Ascending aorta (tissue), 2 donors: Measurements from ENCODE around the gene RAB9A. TPM values are rescaled to one million over a fixed set of nuclear protein-coding genes. Genes with fewer than 3 reads are reported as not detected.
A peak's percentile ranks its signal among the peaks of the same experiment; 100 is the strongest.
"Not testable (repeated sequence)": the region's sequence is repeated elsewhere in the genome, so short reads cannot be mapped to it uniquely, and the experiment has no call there.

Experiments
- DNase-seq, 2 donors: peaks; one replicate each; pipeline ENCODE4 v3.0.0-alpha.2; 2019; ENCODE audit warnings: low spot score in 2 of 2
- H3K27ac ChIP-seq, 2 donors: fragments of 200-600 bp; sonication (generic); one replicate each; pipeline ENCODE4 v1.5.1; 2016 to 2017; ENCODE audit warnings: mild to moderate bottlenecking in 1 of 2
- H3K27me3 ChIP-seq: fragments of 200-600 bp; sonication (generic); one replicate; pipeline ENCODE4 v1.5.1; 2017
- H3K36me3 ChIP-seq, 2 donors: fragments of 200-600 bp; sonication (generic); one replicate each; pipeline ENCODE4 v1.5.1; 2016
- H3K4me1 ChIP-seq, 2 donors: fragments of 200-600 bp; sonication (generic); one replicate each; pipeline ENCODE4 v1.5.1; 2016 to 2017; ENCODE audit warnings: mild to moderate bottlenecking in 1 of 2
- H3K4me3 ChIP-seq, 2 donors: fragments of 200-600 bp; sonication (generic); one replicate each; pipeline ENCODE4 v1.5.1; 2016 to 2017; ENCODE audit warnings: mild to moderate bottlenecking in 1 of 2
- H3K9me3 ChIP-seq, 2 donors: fragments of 200-600 bp; sonication (generic); one replicate each; pipeline ENCODE4 v1.5.1; 2016
- intact Hi-C: fragments of 100-400 bp; cut with DNase I; formaldehyde crosslinking; loops from one replicate; pipeline ENCODE4 v1.15.1; 2023
- total RNA-seq: library from RNA; depleted of rRNA; stranded (reverse); fragments of >200 nt; gene quantifications from one replicate; pipeline ENCODE4 v1.1.0, GENCODE V29; 2016
- TF ChIP-seq, protein P1 (sequence below), 3 experiments: fragments of 200-600 bp in 2 of 3; fragments of 450-650 bp in 1 of 3; sonication (generic) in 2 of 3; IDR thresholded peaks; one replicate each; pipeline ENCODE4 v1.5.1; 2016 to 2019; ENCODE audit warnings: antibody characterized with exemption in 3 of 3, mild to moderate bottlenecking in 1 of 3, moderate library complexity in 1 of 3

RAB9A gene
- 1.5 TPM for total RNA-seq

GRCh38 chrX:13688958-13689740 is at the start of gene RAB9A:
RAB9A (plus strand) TSS chrX:13689128; CDS start chrX:13708747, 19,619 bp downstream.
- H3K27ac ChIP-seq: peak within 1 kb of the TSS; percentile 88 to 91
- intact Hi-C loops: loop anchor here (1.0 to 2.0 kb wide), 3 partner anchors 25 to 46 kb away; partner anchors contain the start of genes OFD1, TCEANC and TRAPPC2
- peak within 1 kb of the TSS; percentile 80 to 91 for H3K4me3 ChIP-seq
- H3K36me3 ChIP-seq: no peaks in the 10 kb centered on the region
- peaks cover 0 to 4% of the 10 kb centered on the region in 2 donors for H3K4me1 ChIP-seq
- peak; percentile 52 to 92 for DNase-seq
- TF ChIP-seq, protein P1, sequence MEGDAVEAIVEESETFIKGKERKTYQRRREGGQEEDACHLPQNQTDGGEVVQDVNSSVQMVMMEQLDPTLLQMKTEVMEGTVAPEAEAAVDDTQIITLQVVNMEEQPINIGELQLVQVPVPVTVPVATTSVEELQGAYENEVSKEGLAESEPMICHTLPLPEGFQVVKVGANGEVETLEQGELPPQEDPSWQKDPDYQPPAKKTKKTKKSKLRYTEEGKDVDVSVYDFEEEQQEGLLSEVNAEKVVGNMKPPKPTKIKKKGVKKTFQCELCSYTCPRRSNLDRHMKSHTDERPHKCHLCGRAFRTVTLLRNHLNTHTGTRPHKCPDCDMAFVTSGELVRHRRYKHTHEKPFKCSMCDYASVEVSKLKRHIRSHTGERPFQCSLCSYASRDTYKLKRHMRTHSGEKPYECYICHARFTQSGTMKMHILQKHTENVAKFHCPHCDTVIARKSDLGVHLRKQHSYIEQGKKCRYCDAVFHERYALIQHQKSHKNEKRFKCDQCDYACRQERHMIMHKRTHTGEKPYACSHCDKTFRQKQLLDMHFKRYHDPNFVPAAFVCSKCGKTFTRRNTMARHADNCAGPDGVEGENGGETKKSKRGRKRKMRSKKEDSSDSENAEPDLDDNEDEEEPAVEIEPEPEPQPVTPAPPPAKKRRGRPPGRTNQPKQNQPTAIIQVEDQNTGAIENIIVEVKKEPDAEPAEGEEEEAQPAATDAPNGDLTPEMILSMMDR (IDR thresholded peaks at IDR 0.05): no peak
- H3K9me3 ChIP-seq: no peaks in the 10 kb centered on the region
- H3K27me3 ChIP-seq: no peaks in the 10 kb centered on the region

- intact Hi-C loops: loop anchor here (10.0 kb wide), 1 partner anchor 827 kb away; no protein-coding TSS in a partner anchor
- not testable (repeated sequence) for DNase-seq, H3K36me3 ChIP-seq, H3K27me3 ChIP-seq, H3K4me3 ChIP-seq, H3K4me1 ChIP-seq, H3K27ac ChIP-seq
- H3K9me3 ChIP-seq: peaks cover 6 to 16% of the 10 kb centered on the region in 2 donors
Measured at GRCh38 chrX:13641684-13642083, 47.2 kb upstream of the RAB9A start.

- Histone ChIP-seq H3K36me3 (no peaks in the 10 kb centered on the region), H3K27me3 (no peaks in the 10 kb centered on the region), H3K9me3 (no peaks in the 10 kb centered on the region), H3K4me1 (no peaks in the 10 kb centered on the region), H3K27ac (no peak overlapping the region), H3K4me3 (no peak overlapping the region)
- TF ChIP-seq, protein P1 (IDR thresholded peaks at IDR 0.05): no peak
- intact Hi-C loops: loop anchor here (1.0 to 10.0 kb wide), 5 partner anchors 139 to 831 kb away; no protein-coding TSS in a partner anchor
- DNase-seq: no peak
Measured at GRCh38 chrX:13645464-13646153, 43.3 kb upstream of the RAB9A start.

DNA sequence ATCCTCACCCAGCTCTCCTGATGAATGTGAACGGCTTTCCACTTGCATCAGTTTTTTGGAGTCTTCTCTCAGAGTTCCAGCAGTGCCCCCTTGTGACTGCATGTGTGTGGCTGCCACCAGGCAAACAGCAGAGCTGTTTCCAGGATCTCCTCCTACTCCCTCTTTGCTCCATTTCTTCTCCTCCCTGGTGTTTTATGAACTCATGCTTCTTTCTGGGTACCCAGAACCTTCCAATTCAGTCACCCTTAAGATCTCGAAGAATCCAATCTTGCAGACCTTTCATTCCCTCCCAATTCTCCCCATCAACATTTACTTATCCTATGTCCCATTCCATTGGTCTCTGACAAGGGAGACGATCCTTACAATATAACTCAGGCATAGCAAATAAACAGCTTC is 42.8 kb upstream of the RAB9A start:
- Histone ChIP-seq H3K4me3 (no peak overlapping the region), H3K27me3 (no peaks in the 10 kb centered on the region), H3K9me3 (no peaks in the 10 kb centered on the region), H3K4me1 (no peaks in the 10 kb centered on the region), H3K36me3 (no peaks in the 10 kb centered on the region), H3K27ac (no peak overlapping the region)
- intact Hi-C loops: loop anchor here (1.0 to 10.0 kb wide), 5 partner anchors 140 to 831 kb away; no protein-coding TSS in a partner anchor
- DNase-seq: peak in 1 of 2 donors; percentile 81
- TF ChIP-seq, protein P1 (IDR thresholded peaks at IDR 0.05): peak; percentile 42 to 74 (median 72)

DNA sequence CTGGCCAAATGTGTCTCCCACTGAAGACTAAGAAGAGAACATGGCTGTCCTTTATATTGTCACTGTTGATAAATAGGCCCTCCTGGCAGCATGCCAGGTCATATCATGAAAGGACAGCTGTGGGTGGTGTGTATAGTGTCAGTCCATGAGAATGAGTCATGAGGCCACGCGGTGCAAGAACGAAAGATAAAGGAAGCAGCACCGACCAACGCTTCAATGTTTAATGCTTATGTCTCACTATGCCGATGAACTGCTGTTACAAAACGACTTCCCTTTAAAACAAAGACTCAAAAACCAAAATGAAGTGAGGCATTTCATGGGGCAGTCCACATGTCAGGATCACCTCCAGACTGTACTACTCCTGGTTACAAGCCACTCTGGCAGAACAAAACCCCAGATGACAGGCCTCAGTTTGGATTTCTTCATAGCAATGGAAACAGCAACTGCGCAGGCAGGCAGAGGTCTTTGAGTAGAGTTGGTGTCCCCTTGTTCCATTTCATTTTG is 41.2 kb upstream of the RAB9A start:
- Histone ChIP-seq H3K36me3 (no peaks in the 10 kb centered on the region), H3K4me1 (no peaks in the 10 kb centered on the region), H3K9me3 (no peaks in the 10 kb centered on the region), H3K27me3 (no peaks in the 10 kb centered on the region), H3K4me3 (no peak overlapping the region), H3K27ac (no peak overlapping the region)
- intact Hi-C loops: loop anchor here (5.0 to 10.0 kb wide), 4 partner anchors 245 to 833 kb away; no protein-coding TSS in a partner anchor
- TF ChIP-seq, protein P1 (IDR thresholded peaks at IDR 0.05): no peak
- peak in 1 of 2 donors; percentile 79 for DNase-seq

- H3K4me1 ChIP-seq, H3K27me3 ChIP-seq, H3K9me3 ChIP-seq, H3K36me3 ChIP-seq, DNase-seq, H3K4me3 ChIP-seq, H3K27ac ChIP-seq: not testable (repeated sequence)
- intact Hi-C loops: loop anchor here (5.0 to 10.0 kb wide), 4 partner anchors 244 to 834 kb away; no protein-coding TSS in a partner anchor
Measured at GRCh38 chrX:13648336-13648735, 40.6 kb upstream of the RAB9A start.
